Gastrocnemius medialis (tissue), 4 donors: ENCODE results near the gene USP2. TPM values are rescaled to one million over a fixed set of nuclear protein-coding genes. Genes with fewer than 3 reads are reported as not detected.

Experiments used
- ATAC-seq, 2 donors: fragments of 150-250 bp; one replicate each; pipeline ENCODE4 v1.9.1; 2016
- DNase-seq, 2 donors: peaks; one replicate each; pipeline ENCODE4 v3.0.0-alpha.2; 2019
- H3K27ac ChIP-seq, 4 donors: fragments of 200-600 bp; sonication (generic); 1 replicate in 1 of 4; 2 replicates in 3 of 4; pipeline ENCODE4 v1.5.1; 2016 to 2018; ENCODE audit warnings: mild to moderate bottlenecking in 2 of 4, moderate library complexity in 1 of 4
- H3K27me3 ChIP-seq, 3 donors: fragments of 200-600 bp; sonication (generic) in 2 of 3; 1 replicate in 1 of 3; 2 replicates in 2 of 3; pipeline versions ENCODE4 v1.5.1 to v1.6.0; 2016 to 2019; ENCODE audit warnings: mild to moderate bottlenecking in 1 of 3, moderate library complexity in 1 of 3
- H3K36me3 ChIP-seq, 2 donors: fragments of 200-600 bp; sonication (generic) in 1 of 2; one replicate each; pipeline ENCODE4 v1.5.1; 2017 to 2018
- H3K4me1 ChIP-seq, 2 donors: fragments of 200-600 bp; sonication (generic) in 1 of 2; one replicate each; pipeline ENCODE4 v1.5.1; 2016 to 2017; ENCODE audit warnings: mild to moderate bottlenecking in 2 of 2
- H3K4me3 ChIP-seq, 4 donors: fragments of 200-600 bp; sonication (generic) in 3 of 4; 1 replicate in 1 of 4; 2 replicates in 3 of 4; pipeline ENCODE4 v1.5.1; 2016 to 2019; ENCODE audit warnings: mild to moderate bottlenecking in 2 of 4
- H3K9me3 ChIP-seq, 3 donors: fragments of 200-600 bp; sonication (generic) in 2 of 3; 1 replicate in 1 of 3; 2 replicates in 2 of 3; pipeline ENCODE4 v1.5.1; 2016 to 2019
- CTCF ChIP-seq, 5 experiments: fragments of 450-650 bp in 3 of 5; fragments of 200-600 bp in 2 of 5; sonication (generic) in 2 of 5; IDR thresholded peaks in 4 of 5; conservative IDR thresholded peaks in 1 of 5; 1 replicate in 4 of 5; 2 replicates in 1 of 5; pipeline ENCODE4 v1.5.1; 2016 to 2019; ENCODE audit warnings: antibody characterized with exemption in 5 of 5, mild to moderate bottlenecking in 3 of 5, moderate library complexity in 3 of 5
- POLR2A ChIP-seq, 2 donors: fragments of 450-650 bp; IDR thresholded peaks; one replicate each; pipeline ENCODE4 v1.6.1; 2017; ENCODE audit warnings: antibody characterized with exemption in 2 of 2, mild to moderate bottlenecking in 2 of 2, moderate library complexity in 2 of 2
- in situ Hi-C, 4 donors: fragments of 200-750 bp; cut with MboI; loops; one replicate each; pipeline versions ENCODE4 v1.15.0 to v1.8.0; 2017; ENCODE audit warnings: low sequenced_read_pairs in 4 of 4
- intact Hi-C: fragments of 100-400 bp; cut with DNase I; formaldehyde crosslinking; loops from one replicate; pipeline ENCODE4 v1.15.1; 2023; ENCODE audit warnings: low total_unique reads
- total RNA-seq, 4 donors: library from RNA; depleted of rRNA; stranded (reverse); fragments of >200 nt; gene quantifications; one replicate each; pipeline versions ENCODE4 v1.1.0 to v1.2.3, GENCODE V29; 2016

Gene USP2
- total RNA-seq, 4 donors from 2014 or later: 19.4 to 105 (median 46.0) TPM

- H3K36me3 ChIP-seq: no peaks in the 10 kb centered on the region
- H3K4me1 ChIP-seq: peaks cover 35 to 38% of the 10 kb centered on the region in 2 donors
- peaks cover 0 to 10% (median 3%) of the 10 kb centered on the region in 3 donors for H3K27me3 ChIP-seq
- H3K4me3 ChIP-seq: peak overlapping the region; percentile 60 to 79 (median 69)
- ATAC-seq (peak in 1 of 2 donors; percentile 18), DNase-seq (no peak)
- no peak for TF ChIP-seq POLR2A (IDR thresholded peaks at IDR 0.05)
- TF ChIP-seq CTCF (IDR thresholded peaks at IDR 0.05 in 4 of 5, conservative IDR thresholded peaks at IDR 0.05 in 1 of 5): no peak
- H3K27ac ChIP-seq: peak overlapping the region; percentile 80 to 85 (median 83)
- no peaks in the 10 kb centered on the region for H3K9me3 ChIP-seq
- intact Hi-C loops (loop anchor here (5.0 kb wide), 1 partner anchor 169 kb away; the partner anchor contains the start of gene ABCG4), in situ Hi-C loops (no loop called here)
These were observed 65.3 kb downstream of the USP2 start for GRCh38 chr11:119316016-119316728.

- in situ Hi-C loops: no loop called here
These were observed 66.1 kb downstream of the USP2 start for GRCh38 chr11:119315131-119316015.

GRCh38 chr11:119314726-119315125 lies 66.8 kb downstream of the USP2 start:
- intact Hi-C loops: loop anchor here (5.0 kb wide), 1 partner anchor 167 kb away; the partner anchor contains the start of gene ABCG4
- H3K4me1 ChIP-seq: peaks cover 30 to 35% of the 10 kb centered on the region in 2 donors
- ATAC-seq: no peak
- H3K9me3 ChIP-seq: no peaks in the 10 kb centered on the region
- peak overlapping the region; percentile 80 to 85 (median 83) for H3K27ac ChIP-seq
- in situ Hi-C loops: no loop called here
- DNase-seq: no peak
- no peaks in the 10 kb centered on the region for H3K36me3 ChIP-seq
- no peak for TF ChIP-seq POLR2A (IDR thresholded peaks at IDR 0.05)
- TF ChIP-seq CTCF (IDR thresholded peaks at IDR 0.05 in 4 of 5, conservative IDR thresholded peaks at IDR 0.05 in 1 of 5): no peak
- peaks cover 0 to 3% (median 0%) of the 10 kb centered on the region in 3 donors for H3K27me3 ChIP-seq
- H3K4me3 ChIP-seq: peak overlapping the region in 3 of 4 donors; percentile 7 to 60 (median 10)

More at GRCh38 chr11:119315131-119316015, 66.1 kb downstream of the USP2 start:
- Histone ChIP-seq H3K4me3 (peak overlapping the region; percentile 60 to 79 (median 69)), H3K36me3 (no peaks in the 10 kb centered on the region), H3K27ac (peak overlapping the region; percentile 80 to 85 (median 83)), H3K4me1 (peaks cover 35 to 38% of the 10 kb centered on the region in 2 donors), H3K27me3 (peaks cover 0 to 3% (median 3%) of the 10 kb centered on the region in 3 donors), H3K9me3 (no peaks in the 10 kb centered on the region)
- ATAC-seq (peak in 1 of 2 donors; percentile 14), DNase-seq (no peak)
- intact Hi-C loops: loop anchor here (5.0 kb wide), 1 partner anchor 168 kb away; the partner anchor contains the start of gene ABCG4
- TF ChIP-seq POLR2A (IDR thresholded peaks at IDR 0.05): no peak
- peak in 2 of 5 experiments; percentile 13 to 18 for TF ChIP-seq CTCF (IDR thresholded peaks at IDR 0.05 in 4 of 5, conservative IDR thresholded peaks at IDR 0.05 in 1 of 5)

- in situ Hi-C loops (no loop called here), intact Hi-C loops (no loop called here)
- no peak overlapping the region for H3K4me3 ChIP-seq
- H3K36me3 ChIP-seq: no peaks in the 10 kb centered on the region
- no peak for ATAC-seq
- no peaks in the 10 kb centered on the region for H3K27me3 ChIP-seq
- no peak for TF ChIP-seq POLR2A (IDR thresholded peaks at IDR 0.05)
- no peak for TF ChIP-seq CTCF (IDR thresholded peaks at IDR 0.05 in 4 of 5, conservative IDR thresholded peaks at IDR 0.05 in 1 of 5)
- peak overlapping the region in 3 of 4 donors; percentile 20 to 59 (median 52) for H3K27ac ChIP-seq
- H3K4me1 ChIP-seq: peaks cover 14 to 24% of the 10 kb centered on the region in 2 donors
- H3K9me3 ChIP-seq: no peaks in the 10 kb centered on the region
- no peak for DNase-seq
These were observed 70.8 kb downstream of the USP2 start for GRCh38 chr11:119310682-119311052.
